Activated CD8-positive, alpha-beta T cell treated with anti-CD3 and anti-CD28 coated beads for 36 hours (primary cell): ENCODE measurements around the gene IKZF1. TPM values are rescaled to one million over a fixed set of nuclear protein-coding genes. Genes with fewer than 3 reads are reported as not detected.
"Not testable (repeated sequence)": the region's sequence is repeated elsewhere in the genome, so short reads cannot be mapped to it uniquely, and the experiment has no call there.

Experiments used
- ATAC-seq: fragments of 200-7000 bp; cut with Tn5 transposase; one replicate; pipeline ENCODE4 v1.10.0; 2021; ENCODE audit warnings: mild to moderate bottlenecking, moderate library complexity
- CTCF ChIA-PET: fragments of 350-600 bp; sonication (Branson Sonifier 250); formaldehyde crosslinking; loops from one replicate; lab custom pipeline; 2021; ENCODE audit warnings: antibody characterized with exemption; lab: Charles Lee
- POLR2A ChIA-PET: fragments of 350-600 bp; sonication (Branson Sonifier 250); formaldehyde crosslinking; loops from one replicate; lab custom pipeline; 2021; ENCODE audit warnings: antibody characterized with exemption; lab: Charles Lee
- DNase-seq: peaks from one replicate; pipeline ENCODE4 v3.0.0-alpha.2; 2020
- H3K27ac Mint-ChIP-seq: one replicate; pipeline ENCODE4 v1.8.0; 2021; ENCODE audit warnings: mild to moderate bottlenecking, mixed read lengths
- H3K27me3 Mint-ChIP-seq: one replicate; pipeline ENCODE4 v1.8.0; 2021; ENCODE audit warnings: mixed read lengths
- H3K36me3 Mint-ChIP-seq: one replicate; pipeline ENCODE4 v1.8.0; 2021; ENCODE audit warnings: low read depth, mixed read lengths
- H3K4me1 Mint-ChIP-seq: one replicate; pipeline ENCODE4 v1.8.0; 2021; ENCODE audit warnings: low read depth, mixed read lengths
- H3K4me3 Mint-ChIP-seq: one replicate; pipeline ENCODE4 v1.8.0; 2021; ENCODE audit warnings: mild to moderate bottlenecking, moderate library complexity, mixed read lengths
- H3K9me3 Mint-ChIP-seq: one replicate; pipeline ENCODE4 v1.8.0; 2021; ENCODE audit warnings: mixed read lengths
- intact Hi-C: fragments of 100-400 bp; cut with micrococcal nuclease; formaldehyde crosslinking; loops from one replicate; pipeline ENCODE4 v1.10.0; 2022
- total RNA-seq, 2 experiments: library from RNA; stranded (reverse); gene quantifications; one replicate each; pipeline ENCODE4 v1.2.3, GENCODE V29; 2021
- TF ChIP-seq, protein P1 (sequence below): fragments of 200-600 bp; IDR thresholded peaks from one replicate; pipeline ENCODE4 v1.8.0; 2022; ENCODE audit warnings: antibody characterized with exemption, mild to moderate bottlenecking

Gene IKZF1
- total RNA-seq, 2 experiments from 2014 or later, result 277 to 295 TPM

DNA sequence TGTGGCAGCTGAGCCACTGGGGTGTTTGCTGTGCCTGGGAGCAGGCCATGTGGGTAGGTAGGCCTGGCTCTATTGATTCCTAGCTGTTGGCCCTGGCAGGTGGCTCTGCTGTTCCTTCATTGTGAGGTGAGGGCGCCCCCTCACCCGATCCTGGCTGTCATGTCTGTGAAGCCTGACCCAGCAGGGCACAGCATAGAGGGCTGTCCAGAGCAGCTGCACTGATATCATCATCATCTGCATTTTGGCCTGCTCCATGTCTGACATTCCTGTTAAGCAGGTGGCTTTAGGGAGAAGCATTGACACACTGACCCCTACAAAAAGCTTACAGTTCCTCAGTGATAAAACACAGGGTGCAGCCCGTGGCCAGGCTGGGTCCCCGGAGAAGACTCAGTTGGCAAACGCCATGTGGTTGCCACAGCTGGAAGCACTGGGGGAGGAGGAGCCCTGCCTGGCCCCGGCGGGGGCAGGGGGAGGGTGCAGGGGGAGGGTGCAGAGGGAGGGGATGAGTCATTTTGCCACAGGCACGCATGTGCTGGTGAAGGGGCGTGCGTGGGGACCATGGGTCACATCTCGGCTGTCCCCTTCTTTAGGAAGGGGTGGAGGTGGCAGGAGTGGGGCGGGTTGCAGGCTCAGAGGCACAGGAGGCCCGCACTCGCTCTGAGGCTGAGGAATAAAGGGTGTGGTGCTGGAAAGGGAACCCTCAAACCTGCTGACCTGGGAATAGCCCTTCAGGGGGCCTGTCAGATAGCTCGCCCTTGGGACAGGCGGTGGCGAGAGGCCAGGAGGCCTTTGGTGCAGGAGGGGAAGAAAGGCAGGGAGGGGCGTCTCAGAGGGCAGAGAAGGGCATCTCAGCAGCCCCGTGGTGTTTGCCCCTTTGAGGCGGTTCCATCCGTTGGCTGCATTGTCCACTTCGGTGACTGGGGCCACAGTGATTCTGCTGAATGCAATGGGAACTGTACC lies 31.6 kb downstream of the IKZF1 start:
- intact Hi-C loops, result no loop called here
- DNase-seq (peak; percentile 93), ATAC-seq (peak; percentile 53)
- no peak overlapping the region for H3K27ac Mint-ChIP-seq
- H3K4me3 Mint-ChIP-seq, result no peak overlapping the region
- TF ChIP-seq, protein P1, sequence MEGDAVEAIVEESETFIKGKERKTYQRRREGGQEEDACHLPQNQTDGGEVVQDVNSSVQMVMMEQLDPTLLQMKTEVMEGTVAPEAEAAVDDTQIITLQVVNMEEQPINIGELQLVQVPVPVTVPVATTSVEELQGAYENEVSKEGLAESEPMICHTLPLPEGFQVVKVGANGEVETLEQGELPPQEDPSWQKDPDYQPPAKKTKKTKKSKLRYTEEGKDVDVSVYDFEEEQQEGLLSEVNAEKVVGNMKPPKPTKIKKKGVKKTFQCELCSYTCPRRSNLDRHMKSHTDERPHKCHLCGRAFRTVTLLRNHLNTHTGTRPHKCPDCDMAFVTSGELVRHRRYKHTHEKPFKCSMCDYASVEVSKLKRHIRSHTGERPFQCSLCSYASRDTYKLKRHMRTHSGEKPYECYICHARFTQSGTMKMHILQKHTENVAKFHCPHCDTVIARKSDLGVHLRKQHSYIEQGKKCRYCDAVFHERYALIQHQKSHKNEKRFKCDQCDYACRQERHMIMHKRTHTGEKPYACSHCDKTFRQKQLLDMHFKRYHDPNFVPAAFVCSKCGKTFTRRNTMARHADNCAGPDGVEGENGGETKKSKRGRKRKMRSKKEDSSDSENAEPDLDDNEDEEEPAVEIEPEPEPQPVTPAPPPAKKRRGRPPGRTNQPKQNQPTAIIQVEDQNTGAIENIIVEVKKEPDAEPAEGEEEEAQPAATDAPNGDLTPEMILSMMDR, result no peak
- no peaks in the 10 kb centered on the region for H3K9me3 Mint-ChIP-seq
- peaks cover 21% of the 10 kb centered on the region for H3K4me1 Mint-ChIP-seq
- peaks cover 57% of the 10 kb centered on the region for H3K36me3 Mint-ChIP-seq
- POLR2A ChIA-PET, result interaction anchor here (0.8 to 40.7 kb wide), 8 partner anchors 17 to 188 kb away, joined by 3 to 1646 read pairs (median 4); partner anchors contain the start of gene IKZF1
- CTCF ChIA-PET, result interaction anchor here (0.8 to 7.6 kb wide), 13 partner anchors 9 to 134 kb away, joined by 3 to 82 read pairs (median 4); no protein-coding TSS in a partner anchor
- H3K27me3 Mint-ChIP-seq, result no peaks in the 10 kb centered on the region

DNA sequence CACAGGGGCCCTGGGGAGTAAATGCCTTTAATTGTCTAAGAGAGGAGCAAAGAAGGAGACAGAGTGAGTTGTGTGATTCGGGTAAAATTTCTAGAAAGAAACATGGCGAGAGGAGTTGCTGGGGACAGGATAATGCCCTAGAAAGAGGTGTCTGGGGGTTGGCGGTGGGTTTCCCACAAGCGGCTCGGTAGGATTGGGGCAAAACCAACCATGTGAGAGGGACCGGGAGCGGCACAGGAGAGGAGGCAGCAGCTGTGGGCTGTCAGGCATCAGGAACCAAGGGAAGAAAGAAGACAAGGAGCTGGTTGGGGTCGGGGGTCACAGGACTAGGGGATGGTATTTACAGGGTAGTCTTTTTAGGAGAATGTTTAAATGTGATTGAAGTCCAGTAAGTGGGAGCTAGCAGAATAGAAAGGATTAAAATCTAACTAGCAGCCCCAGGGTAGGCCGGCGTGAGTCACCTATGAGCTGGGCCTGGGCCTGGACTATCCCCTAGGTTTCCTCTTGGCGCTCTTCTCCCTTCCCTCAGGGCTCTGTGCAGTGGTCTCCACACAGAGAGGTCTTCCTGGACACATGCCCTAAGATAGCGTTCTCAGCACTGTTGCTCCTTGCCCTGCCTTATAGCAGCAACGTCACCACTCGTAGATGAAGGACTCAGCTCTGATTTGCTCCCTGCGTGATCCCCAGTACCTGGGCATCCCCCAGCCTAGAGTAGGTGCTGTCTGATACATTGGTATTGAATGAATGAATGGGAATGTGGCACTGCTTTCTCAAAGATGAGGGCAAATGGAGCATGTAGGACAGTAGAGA lies 32.6 kb downstream of the IKZF1 start:
- H3K4me3 Mint-ChIP-seq, result no peak overlapping the region
- peaks cover 20% of the 10 kb centered on the region for H3K4me1 Mint-ChIP-seq
- CTCF ChIA-PET, result interaction anchor here (0.8 to 7.6 kb wide), 14 partner anchors 9 to 135 kb away, joined by 3 to 82 read pairs (median 4); no protein-coding TSS in a partner anchor

DNA sequence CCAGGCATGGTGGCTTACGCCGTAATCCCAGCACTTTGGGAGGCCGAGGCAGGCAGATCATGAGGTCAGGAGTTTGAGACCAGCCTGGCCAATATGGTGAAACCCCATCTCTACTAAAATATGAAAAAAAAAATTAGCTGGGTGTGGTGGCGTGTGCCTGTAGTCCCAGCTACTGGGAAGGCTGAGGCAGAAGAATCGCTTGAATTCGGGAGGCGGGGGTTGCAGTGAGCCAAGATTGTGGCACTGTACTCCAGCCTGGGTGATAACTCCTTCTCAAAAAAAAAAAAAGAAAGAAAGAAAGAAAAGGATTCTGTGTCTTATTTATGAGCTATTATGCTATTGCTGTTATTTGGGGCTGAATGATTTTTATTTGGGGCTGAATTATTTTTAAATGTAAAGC lies 35.0 kb downstream of the IKZF1 start:
- H3K27ac Mint-ChIP-seq, ATAC-seq, DNase-seq, H3K27me3 Mint-ChIP-seq, H3K9me3 Mint-ChIP-seq, H3K4me3 Mint-ChIP-seq, intact Hi-C loops: not testable (repeated sequence)
- peaks cover 34% of the 10 kb centered on the region for H3K4me1 Mint-ChIP-seq
- CTCF ChIA-PET, result interaction anchor here (0.9 to 7.6 kb wide), 13 partner anchors 11 to 134 kb away, joined by 3 to 82 read pairs (median 4); no protein-coding TSS in a partner anchor
- H3K36me3 Mint-ChIP-seq, result peaks cover 74% of the 10 kb centered on the region
- POLR2A ChIA-PET, result interaction anchor here (0.8 to 40.7 kb wide), 5 partner anchors 20 to 133 kb away, joined by 3 to 1646 read pairs (median 34); partner anchors contain the start of gene IKZF1

More for the DNA sequence above, 32.6 kb downstream of the IKZF1 start:
- Mint-ChIP-seq H3K9me3 (no peaks in the 10 kb centered on the region), H3K36me3 (peaks cover 62% of the 10 kb centered on the region), H3K27me3 (no peaks in the 10 kb centered on the region), H3K27ac (no peak overlapping the region)
- TF ChIP-seq, protein P1, result no peak
- ATAC-seq, result peak; percentile 13
- intact Hi-C loops, result no loop called here
- peak; percentile 61 for DNase-seq
- POLR2A ChIA-PET, result interaction anchor here (0.9 to 40.7 kb wide), 6 partner anchors 18 to 131 kb away, joined by 3 to 1646 read pairs (median 20); partner anchors contain the start of gene IKZF1

DNA sequence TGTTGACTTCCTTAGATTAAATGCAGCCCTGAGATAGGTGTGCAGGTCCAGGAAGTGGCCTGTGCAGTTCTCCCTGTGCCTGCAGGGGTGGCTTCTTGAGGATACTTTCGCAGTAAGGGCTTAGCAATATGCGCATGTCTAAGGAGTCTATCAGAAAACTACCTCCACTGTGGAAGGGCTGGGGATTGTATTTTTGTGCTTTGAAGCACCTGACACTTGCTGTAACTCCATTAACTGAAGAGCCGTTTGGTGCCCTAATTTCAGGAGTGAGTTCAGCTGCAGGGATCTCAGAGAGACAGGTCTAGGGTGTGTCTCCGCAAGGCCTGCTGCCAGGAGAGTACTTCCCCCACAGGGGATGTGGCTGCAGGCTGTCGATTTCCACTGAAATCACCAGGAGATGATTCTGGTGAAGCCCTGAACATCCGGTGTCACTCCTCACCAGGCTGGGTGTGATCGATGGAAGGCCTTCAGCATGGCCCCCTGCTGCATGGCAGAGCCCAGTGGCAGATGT lies 35.5 kb downstream of the IKZF1 start:
- Mint-ChIP-seq H3K27ac (no peak overlapping the region), H3K4me3 (no peak overlapping the region), H3K9me3 (no peaks in the 10 kb centered on the region), H3K27me3 (no peaks in the 10 kb centered on the region), H3K36me3 (peaks cover 77% of the 10 kb centered on the region), H3K4me1 (peaks cover 37% of the 10 kb centered on the region)
- ATAC-seq, result peak; percentile 41
- intact Hi-C loops, result no loop called here
- DNase-seq, result peak; percentile 79
- ChIA-PET CTCF (interaction anchor here (1.0 to 7.6 kb wide), 8 partner anchors 13 to 135 kb away, joined by 3 to 82 read pairs (median 10); no protein-coding TSS in a partner anchor), POLR2A (interaction anchor here (0.8 to 40.7 kb wide), 6 partner anchors 21 to 134 kb away, joined by 3 to 1646 read pairs (median 20); partner anchors contain the start of gene IKZF1)
- TF ChIP-seq, protein P1, result peak; percentile 33
